ENCODE results near the gene LRRC7.

The LRRC7 gene

DNA sequence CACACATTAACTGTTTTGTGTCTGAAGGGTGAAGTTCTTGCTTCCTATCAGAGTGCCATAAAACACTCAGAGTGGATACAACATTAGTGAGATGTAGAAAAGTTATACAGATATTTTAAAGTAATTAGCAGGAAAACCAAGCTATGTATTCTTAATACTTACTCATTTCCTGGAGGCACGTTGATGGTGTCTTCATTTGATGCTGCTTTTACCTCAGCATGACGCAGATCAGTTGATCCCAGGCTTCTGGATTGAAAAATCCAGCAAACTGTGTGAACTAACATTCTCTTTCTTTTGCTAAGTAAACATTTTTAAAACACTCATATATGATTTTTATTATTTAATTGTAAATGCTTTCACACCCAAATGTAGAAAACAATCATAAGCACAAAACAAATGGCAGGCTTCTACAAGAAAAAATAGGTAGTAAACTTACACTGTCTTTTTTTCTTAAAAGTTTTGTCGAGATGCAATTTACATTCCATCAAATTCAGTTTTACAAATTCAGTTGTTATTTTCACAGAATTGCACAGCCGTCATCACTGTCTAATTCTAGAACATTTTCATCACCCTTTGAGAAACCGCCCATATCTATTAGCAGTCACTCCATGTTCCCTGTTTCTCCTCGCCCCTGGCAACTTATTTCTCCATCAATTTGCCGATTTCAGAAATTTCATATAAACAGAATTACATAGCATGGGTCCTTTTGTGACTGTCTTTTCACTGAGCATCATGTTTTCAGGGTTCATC, 198.9 kb downstream of the LRRC7 start:
- no peak overlapping the region for H3K4me3 ChIP-seq (ENCODE audit: low read depth, low read length)
- CTCF ChIA-PET, result interaction anchor here (0.9 kb wide), 1 partner anchor 20 kb away, joined by 3 read pairs; no protein-coding TSS in a partner anchor
- POLR2A ChIA-PET, result no interaction called here
- no peak for DNase-seq (ENCODE audit: low read depth, low spot score)
- TF ChIP-seq, protein P1, sequence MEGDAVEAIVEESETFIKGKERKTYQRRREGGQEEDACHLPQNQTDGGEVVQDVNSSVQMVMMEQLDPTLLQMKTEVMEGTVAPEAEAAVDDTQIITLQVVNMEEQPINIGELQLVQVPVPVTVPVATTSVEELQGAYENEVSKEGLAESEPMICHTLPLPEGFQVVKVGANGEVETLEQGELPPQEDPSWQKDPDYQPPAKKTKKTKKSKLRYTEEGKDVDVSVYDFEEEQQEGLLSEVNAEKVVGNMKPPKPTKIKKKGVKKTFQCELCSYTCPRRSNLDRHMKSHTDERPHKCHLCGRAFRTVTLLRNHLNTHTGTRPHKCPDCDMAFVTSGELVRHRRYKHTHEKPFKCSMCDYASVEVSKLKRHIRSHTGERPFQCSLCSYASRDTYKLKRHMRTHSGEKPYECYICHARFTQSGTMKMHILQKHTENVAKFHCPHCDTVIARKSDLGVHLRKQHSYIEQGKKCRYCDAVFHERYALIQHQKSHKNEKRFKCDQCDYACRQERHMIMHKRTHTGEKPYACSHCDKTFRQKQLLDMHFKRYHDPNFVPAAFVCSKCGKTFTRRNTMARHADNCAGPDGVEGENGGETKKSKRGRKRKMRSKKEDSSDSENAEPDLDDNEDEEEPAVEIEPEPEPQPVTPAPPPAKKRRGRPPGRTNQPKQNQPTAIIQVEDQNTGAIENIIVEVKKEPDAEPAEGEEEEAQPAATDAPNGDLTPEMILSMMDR (IDR thresholded peaks at IDR 0.05; ENCODE audit: insufficient read depth, low read length, missing control alignments), result no peak

DNA sequence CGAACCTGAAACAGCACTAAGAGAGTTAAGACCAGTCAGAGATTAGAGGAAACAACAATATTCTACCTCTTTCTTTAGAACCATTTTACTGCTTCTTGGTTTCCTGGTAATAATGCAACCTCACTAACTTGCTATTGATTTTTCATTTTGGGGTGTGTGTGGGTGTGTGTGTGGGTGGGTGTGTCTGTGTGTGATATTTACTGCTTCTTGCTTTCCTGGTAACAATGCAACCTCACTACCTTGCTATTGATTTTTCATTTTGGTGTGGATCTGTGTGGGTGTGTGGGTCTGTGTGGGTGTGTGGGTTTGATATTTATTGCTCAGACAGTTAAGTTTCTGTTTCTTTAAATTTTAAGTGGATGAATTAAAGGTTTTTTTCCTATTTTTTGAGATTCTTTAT, 208.8 kb downstream of the LRRC7 start:
- TF ChIP-seq, protein P1 (IDR thresholded peaks at IDR 0.05; ENCODE audit: insufficient read depth, low read length, missing control alignments), result no peak
- H3K4me3 ChIP-seq (ENCODE audit: low read depth, low read length), result no peak overlapping the region
- ChIA-PET CTCF (no interaction called here), POLR2A (no interaction called here)
- no peak for DNase-seq (ENCODE audit: low read depth, low spot score)

DNA sequence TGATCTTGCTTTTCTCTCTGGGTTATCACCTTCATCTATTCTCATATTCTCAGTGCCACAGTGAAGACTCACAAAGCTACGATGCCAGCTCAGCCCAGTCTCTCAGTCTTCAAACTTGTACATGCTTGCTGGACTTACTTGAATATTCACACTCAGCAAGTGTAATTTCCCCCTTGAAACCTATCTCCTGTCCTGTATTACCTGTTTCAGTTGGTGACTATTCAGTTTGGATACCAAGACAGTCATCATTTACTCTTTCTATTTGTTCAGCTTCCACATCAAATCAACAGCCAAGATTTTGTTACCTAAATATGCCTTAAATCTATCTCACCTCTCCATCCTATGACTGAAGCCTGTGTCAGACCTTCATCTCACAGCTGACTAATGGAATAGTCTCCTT, 209.7 kb downstream of the LRRC7 start:
- no peak overlapping the region for H3K4me3 ChIP-seq (ENCODE audit: low read depth, low read length)
- ChIA-PET CTCF (no interaction called here), POLR2A (no interaction called here)
- TF ChIP-seq, protein P1 (IDR thresholded peaks at IDR 0.05; ENCODE audit: insufficient read depth, low read length, missing control alignments), result no peak
- DNase-seq (ENCODE audit: low read depth, low spot score), result no peak

DNA sequence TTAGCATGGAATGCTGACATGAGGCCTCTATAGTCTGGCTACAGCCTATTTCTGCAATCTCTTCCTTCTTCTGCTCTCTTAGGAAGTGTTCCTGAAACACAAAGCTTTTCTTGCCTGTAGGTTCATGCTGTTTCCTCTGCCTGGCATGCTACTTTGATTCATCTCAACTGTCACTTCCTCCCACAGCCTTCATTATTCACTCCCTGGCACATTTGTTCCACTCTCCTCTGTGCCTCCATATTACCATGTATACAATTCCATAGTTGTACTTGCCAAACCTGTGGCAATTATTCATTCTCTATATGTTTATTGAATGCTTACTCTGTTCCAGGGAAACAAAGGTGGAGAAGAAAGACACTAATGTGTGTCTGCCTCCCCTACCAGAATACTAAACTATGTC, 210.2 kb downstream of the LRRC7 start:
- ChIA-PET CTCF (interaction anchor here (0.7 kb wide), 1 partner anchor 103 kb away, joined by 3 read pairs; no protein-coding TSS in a partner anchor), POLR2A (no interaction called here)
- DNase-seq (ENCODE audit: low read depth, low spot score), result no peak
- TF ChIP-seq, protein P1 (IDR thresholded peaks at IDR 0.05; ENCODE audit: insufficient read depth, low read length, missing control alignments), result no peak
- no peak overlapping the region for H3K4me3 ChIP-seq (ENCODE audit: low read depth, low read length)

DNA sequence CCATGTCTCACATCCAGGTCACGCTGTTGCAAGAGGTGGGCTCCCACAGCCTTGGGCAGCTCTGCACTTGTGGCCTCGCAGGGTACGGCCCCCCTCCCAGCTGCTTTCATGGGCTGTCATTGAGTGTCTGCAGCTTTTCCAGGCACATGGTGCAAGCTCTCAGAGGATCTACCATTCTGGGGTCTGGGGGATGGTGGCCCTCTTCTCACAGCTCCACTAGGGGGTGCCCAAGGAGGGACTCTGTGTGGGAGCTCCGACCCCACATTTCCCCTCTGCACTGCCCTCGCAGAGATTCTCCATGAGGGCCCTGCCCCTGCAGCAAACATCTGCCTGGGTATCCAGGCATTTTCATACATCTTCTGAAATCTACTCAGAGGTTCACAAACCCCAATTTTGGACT, 219.4 kb downstream of the LRRC7 start:
- no peak for DNase-seq (ENCODE audit: low read depth, low spot score)
- POLR2A ChIA-PET, result no interaction called here
- no peak overlapping the region for H3K4me3 ChIP-seq (ENCODE audit: low read depth, low read length)
- CTCF ChIA-PET, result no interaction called here
- TF ChIP-seq, protein P1 (IDR thresholded peaks at IDR 0.05; ENCODE audit: insufficient read depth, low read length, missing control alignments), result no peak

DNA sequence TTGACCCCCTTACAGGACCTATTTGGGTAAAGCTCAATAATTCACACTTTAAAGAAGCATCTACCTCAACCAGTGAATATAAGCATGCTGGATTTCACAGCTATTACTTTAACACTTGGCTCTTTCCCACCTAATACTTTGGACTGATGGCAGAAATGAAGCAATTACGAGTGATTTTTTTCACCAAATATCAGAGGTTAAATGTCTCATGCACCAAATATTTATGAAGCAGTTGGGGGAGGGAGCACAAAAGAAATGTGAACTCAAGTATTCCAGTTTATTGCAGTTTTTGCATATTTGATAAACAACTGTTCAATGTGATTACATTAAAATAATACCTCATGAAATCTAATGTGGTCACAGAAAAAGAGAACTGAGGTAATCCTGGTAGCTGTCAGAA, 223.6 kb downstream of the LRRC7 start:
- CTCF ChIA-PET, result interaction anchor here (1.0 kb wide), 1 partner anchor 351 kb away, joined by 4 read pairs; no protein-coding TSS in a partner anchor
- TF ChIP-seq, protein P1 (IDR thresholded peaks at IDR 0.05; ENCODE audit: insufficient read depth, low read length, missing control alignments), result no peak
- H3K4me3 ChIP-seq (ENCODE audit: low read depth, low read length), result no peak overlapping the region
- POLR2A ChIA-PET, result no interaction called here
- DNase-seq (ENCODE audit: low read depth, low spot score), result no peak
